ENCODE results near the gene HNF1A. TPM values are rescaled to one million over a fixed set of nuclear protein-coding genes. Genes with fewer than 3 reads are reported as not detected.

The HNF1A gene
- total and polyA plus RNA-seq, 2 of the 13 experiments (the other 11 are each of a cell fraction or from before 2014, with no cell fraction given): 13.4 to 34.7 TPM

GRCh38 chr12:121023799-121024198 is 45.5 kb downstream of the HNF1A start (continued):
- TF ChIP-seq ZNF318 (CRISPR knock-in tag; IDR thresholded peaks at IDR 0.05) (no peak), ZNF589 (CRISPR knock-in tag; conservative IDR thresholded peaks at IDR 0.05) (no peak), MIER3 (CRISPR knock-in tag; IDR thresholded peaks at IDR 0.05; ENCODE audit: borderline replicate concordance) (no peak), KAT7 (CRISPR knock-in tag; IDR thresholded peaks at IDR 0.05; ENCODE audit: borderline replicate concordance) (no peak), ZNF607 (CRISPR knock-in tag; IDR thresholded peaks at IDR 0.05; ENCODE audit: borderline replicate concordance) (no peak), ARNT (IDR thresholded peaks at IDR 0.05) (no peak), KDM3A (CRISPR knock-in tag; IDR thresholded peaks at IDR 0.05; ENCODE audit: low read depth) (no peak), ARID4A (CRISPR knock-in tag; IDR thresholded peaks at IDR 0.05; ENCODE audit: borderline replicate concordance) (peak; percentile 14; the same call in 1 of the 2 replicates), CENPX (CRISPR knock-in tag; IDR thresholded peaks at IDR 0.05) (no peak), ZNF646 (CRISPR knock-in tag; IDR thresholded peaks at IDR 0.05) (no peak), ZSCAN29 (CRISPR knock-in tag; conservative IDR thresholded peaks at IDR 0.05) (no peak)

Data from HepG2 (cell line).